HepG2 (cell line): Measurements from ENCODE around the gene PSME3IP1. TPM values are rescaled to one million over a fixed set of nuclear protein-coding genes. Genes with fewer than 3 reads are reported as not detected.
A peak's percentile ranks its signal among the peaks of the same experiment; 100 is the strongest.

Experiments
- ATAC-seq: fragments of 200-7000 bp; cut with Tn5 transposase; 3 replicates; pipeline ENCODE4 v1.9.1; 2020; ENCODE audit warnings: mild to moderate bottlenecking, moderate library complexity
- BruUV-seq: library from RNA; stranded (reverse); fragments of 400-500 nt; replicated peaks from 2 replicates; lab custom pipeline; 2021; lab: Mats Ljungman, UMichigan
- CTCF ChIA-PET: fragments of 300-600 bp; formaldehyde crosslinking; extraction: SDS; loops from one replicate; lab custom pipeline; 2021; ENCODE audit warnings: low total read pairs, inconsistent platforms, low intra/inter-chr PET ratio; lab: Yijun Ruan, JAX
- POLR2A ChIA-PET: fragments of 350-600 bp; sonication (Branson Sonifier 250); formaldehyde crosslinking; loops from one replicate; lab custom pipeline; 2020; ENCODE audit warnings: antibody characterized with exemption, inconsistent platforms; lab: Yijun Ruan, JAX
- DNase-seq: peaks from one replicate; pipeline ENCODE4 v3.0.0-alpha.2; 2015; ENCODE audit warnings: low spot score
- FAIRE-seq: peaks from 3 replicates; lab custom pipeline; 2011; peaks lifted over from hg19 to GRCh38; lab: Jason Lieb, UNC
- H2AFZ ChIP-seq: one replicate; pipeline ENCODE4 v1.6.1; 2011; ENCODE audit warnings: low read length, inconsistent platforms
- H3K27ac ChIP-seq: fragments of 300-600 bp; 3 replicates; pipeline ENCODE4 v1.8.0; 2011; ENCODE audit warnings: mixed run types, mild to moderate bottlenecking, mixed read lengths, low read length, inconsistent platforms; ENCODE audit not compliant: insufficient read depth; ENCODE audit errors: extremely low read length
- H3K27me3 ChIP-seq, 2 experiments: fragments of 200-600 bp in 1 of 2; 2 replicates in 1 of 2; 3 replicates in 1 of 2; pipeline versions ENCODE4 v1.6.0 to v1.8.0; 2011; ENCODE audit warnings: low read length in 2 of 2, mild to moderate bottlenecking in 2 of 2, moderate library complexity in 2 of 2, inconsistent platforms in 1 of 2; ENCODE audit not compliant: insufficient read depth in 2 of 2, control insufficient read depth in 1 of 2
- H3K36me3 ChIP-seq, 2 experiments: fragments of 200-600 bp in 1 of 2; replicated peaks in 1 of 2; 2 replicates in 1 of 2; 3 replicates in 1 of 2; pipeline versions ENCODE4 v1.5.1 to v1.8.0; 2011; ENCODE audit warnings: low read length in 2 of 2, inconsistent platforms in 1 of 2; ENCODE audit not compliant: insufficient read depth in 2 of 2, control insufficient read depth in 1 of 2
- H3K4me1 ChIP-seq: 2 replicates; pipeline ENCODE4 v1.5.1; 2012; ENCODE audit warnings: low read length, inconsistent platforms; ENCODE audit not compliant: insufficient read depth
- H3K4me2 ChIP-seq: 2 replicates; pipeline ENCODE4 v1.6.0; 2011; ENCODE audit warnings: low read depth, low read length, inconsistent platforms
- H3K4me3 ChIP-seq, 3 experiments: fragments of 200-600 bp in 1 of 3; sonication (generic), shearing (Covaris generic) in 1 of 3; replicated peaks in 1 of 3; 2 replicates each; pipeline ENCODE4 v1.5.1; 2011 to 2016; ENCODE audit warnings: low read length in 3 of 3, inconsistent platforms in 2 of 3, low read depth in 2 of 3, mild to moderate bottlenecking in 2 of 3, control low read depth in 1 of 3, mixed read lengths in 1 of 3; ENCODE audit not compliant: insufficient read depth in 1 of 3
- H3K79me2 ChIP-seq: one replicate; pipeline ENCODE4 v1.6.1; 2011; ENCODE audit warnings: low read length, inconsistent platforms; ENCODE audit not compliant: insufficient read depth
- H3K9ac ChIP-seq: 2 replicates; pipeline ENCODE4 v1.6.0; 2011; ENCODE audit warnings: mild to moderate bottlenecking, low read depth, low read length, inconsistent platforms; ENCODE audit not compliant: insufficient read depth
- H3K9me3 ChIP-seq: 2 replicates; pipeline ENCODE4 v1.5.1; 2012; ENCODE audit warnings: mild to moderate bottlenecking, low read length
- H4K20me1 ChIP-seq: 2 replicates; pipeline ENCODE4 v1.6.0; 2011; ENCODE audit warnings: inconsistent platforms, mild to moderate bottlenecking, low read length, moderate library complexity; ENCODE audit not compliant: insufficient read depth
- ATF7 ChIP-seq, 2 experiments: fragments of 450-650 bp in 1 of 2; sonication (generic) in 1 of 2; formaldehyde crosslinking in 1 of 2; IDR thresholded peaks; 2 replicates each; pipeline versions ENCODE4 v1.4.0 to v1.6.1; 2016 to 2020; ENCODE audit warnings: antibody characterized with exemption in 1 of 2, mild to moderate bottlenecking in 1 of 2, missing genetic modification reagents in 1 of 2
- ETV6 ChIP-seq: sonication (generic); formaldehyde crosslinking; conservative IDR thresholded peaks from 2 replicates; pipeline ENCODE4 v1.4.0; 2020; ENCODE audit warnings: missing genetic modification reagents
- PAF1 ChIP-seq: IDR thresholded peaks from 2 replicates; pipeline ENCODE4 v1.6.1; 2016; ENCODE audit warnings: missing genetic modification reagents, missing compliant biosample characterization
- PAX8 ChIP-seq: sonication (generic); formaldehyde crosslinking; IDR thresholded peaks from 2 replicates; pipeline ENCODE4 v1.8.0; 2022; ENCODE audit warnings: mild to moderate bottlenecking, missing genetic modification reagents, borderline replicate concordance
- PTBP1 ChIP-seq: fragments of 200-400 bp; formaldehyde crosslinking; IDR thresholded peaks from 2 replicates; pipeline ENCODE4 v1.6.1; 2018; ENCODE audit warnings: low read length, low read depth; ENCODE audit not compliant: poor library complexity, severe bottlenecking
- RAD51 ChIP-seq: fragments of 450-650 bp; IDR thresholded peaks from 2 replicates; pipeline ENCODE4 v1.6.1; 2016; ENCODE audit warnings: borderline replicate concordance
- WGBS: methylation state at CpG from one replicate; pipeline ENCODE4 v1.1.6; 2017; ENCODE audit warnings: low lambda C conversion rate; 5-methylcytosine and 5-hydroxymethylcytosine counted together
- in situ Hi-C: cut with HindIII; loops from 2 replicates; pipeline ENCODE4 v1.10.0; 2017; ENCODE audit warnings: low pct_unique_long_range_greater_than_20kb; ENCODE audit not compliant: extremely low pct_ligation_motif_present
- intact Hi-C: fragments of 100-400 bp; cut with micrococcal nuclease; formaldehyde crosslinking; loops from one replicate; pipeline ENCODE4 v1.10.0; 2022; ENCODE audit not compliant: unreplicated experiment
- polyA plus RNA-seq, 8 experiments: library from polyadenylated mRNA; depleted of rRNA in 3 of 8; stranded (reverse) in 7 of 8; unstranded in 1 of 8; fragments of >200 nt; fragmentation: Illumina TruSeq in 4 of 8; extraction: Trizol in 4 of 8; gene quantifications; 2 replicates each; pipeline versions ENCODE4 v1.2.1 to v1.2.3, GENCODE V29; 2011 to 2016; ENCODE audit warnings: low read depth in 4 of 8, missing spikeins in 1 of 8, mixed read lengths in 1 of 8; ENCODE audit not compliant: insufficient read depth in 1 of 8
- total RNA-seq, 5 experiments: library from RNA; depleted of rRNA; stranded (reverse); fragments of >200 nt; fragmentation: Illumina TruSeq; extraction: Trizol; gene quantifications; 2 replicates each; pipeline ENCODE4 v1.2.3, GENCODE V29; 2016; ENCODE audit warnings: low read depth in 1 of 5

PSME3IP1 gene
- total and polyA plus RNA-seq, 2 of the 13 experiments (the other 11 are each of a cell fraction or from before 2014, with no cell fraction given), result 90.8 to 99.8 TPM

DNA sequence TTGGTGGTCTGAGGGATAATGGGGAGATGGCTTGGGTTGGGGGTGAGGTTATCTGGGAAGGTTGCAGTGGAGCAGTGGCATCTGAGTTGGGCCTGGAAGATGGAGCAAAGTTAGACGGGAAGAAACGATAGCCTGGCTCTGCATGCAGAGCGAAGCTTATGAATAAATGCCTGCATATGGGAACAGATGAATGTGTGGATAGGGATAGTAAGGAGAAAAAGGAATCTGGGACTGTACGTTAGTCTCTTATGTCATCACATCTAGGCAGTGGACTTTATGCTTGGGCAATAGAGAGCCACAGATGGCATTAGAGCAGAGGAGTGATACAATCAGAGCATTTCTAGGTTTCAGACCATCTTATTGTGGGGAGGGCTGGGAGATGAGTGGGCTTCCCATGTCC, 60.5 kb downstream of the PSME3IP1 start (continued):
- TF ChIP-seq PTBP1 (no peak), ETV6 (no peak), PAX8 (CRISPR knock-in tag) (no peak), PAF1 (CRISPR knock-in tag) (no peak)

GRCh38 chr16:57123974-57124674, 61.7 kb downstream of the PSME3IP1 start:
- H3K27ac ChIP-seq, result no peak overlapping the region
- no peaks in the 10 kb centered on the region for H3K36me3 ChIP-seq
- WGBS, result 56% methylated on average over 11 of the region's 11 CpGs
- no peak overlapping the region for H3K4me2 ChIP-seq
- ChIA-PET CTCF (no interaction called here), POLR2A (no interaction called here)
- TF ChIP-seq RAD51, result peak; percentile 26; the same call in 1 of the 2 replicates
- TF ChIP-seq ATF7 (IDR thresholded peaks at IDR 0.05), result no peak
- no peak for TF ChIP-seq ATF7 (CRISPR knock-in tag; IDR thresholded peaks at IDR 0.05)
- intact Hi-C loops (no loop called here), in situ Hi-C loops (no loop called here)
- no peaks in the 10 kb centered on the region for H4K20me1 ChIP-seq
- no peak overlapping the region for H3K4me3 ChIP-seq
- no TSS peak for BruUV-seq
- no peak overlapping the region for H3K9ac ChIP-seq
- H2AFZ ChIP-seq, result no peak overlapping the region
- DNase-seq (no peak), ATAC-seq (no peak), FAIRE-seq (no peak)
- H3K9me3 ChIP-seq, result no peaks in the 10 kb centered on the region
- H3K79me2 ChIP-seq, result no peaks in the 10 kb centered on the region
- H3K4me1 ChIP-seq, result no peaks in the 10 kb centered on the region
- no peaks in the 10 kb centered on the region; a peak in 1 of 5 replicates for H3K27me3 ChIP-seq
